ENCODE results near the gene UPP2.

The UPP2 gene

DNA sequence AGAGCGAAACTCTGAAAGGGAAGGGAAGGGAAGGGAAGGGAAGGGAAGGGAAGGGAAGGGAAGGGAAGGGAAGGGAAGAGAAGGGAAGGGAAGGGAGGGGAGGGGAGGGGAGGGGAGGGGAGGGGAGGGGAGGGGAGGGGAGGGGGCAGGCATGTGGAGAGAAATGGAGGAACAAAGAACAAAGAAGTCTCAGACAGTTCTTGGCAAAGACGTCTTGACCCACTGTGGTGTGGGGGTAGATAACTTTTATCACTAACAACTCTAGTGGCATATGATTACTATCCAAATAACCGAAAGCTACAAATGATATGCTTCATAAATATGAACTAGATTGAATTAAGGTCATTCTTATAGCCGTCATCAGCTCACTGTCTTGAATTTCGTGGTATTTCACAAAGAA, 3.2 kb downstream of the UPP2 start:
- DNase-seq (ENCODE audit: low read depth in 2 of 2): no peak

DNA sequence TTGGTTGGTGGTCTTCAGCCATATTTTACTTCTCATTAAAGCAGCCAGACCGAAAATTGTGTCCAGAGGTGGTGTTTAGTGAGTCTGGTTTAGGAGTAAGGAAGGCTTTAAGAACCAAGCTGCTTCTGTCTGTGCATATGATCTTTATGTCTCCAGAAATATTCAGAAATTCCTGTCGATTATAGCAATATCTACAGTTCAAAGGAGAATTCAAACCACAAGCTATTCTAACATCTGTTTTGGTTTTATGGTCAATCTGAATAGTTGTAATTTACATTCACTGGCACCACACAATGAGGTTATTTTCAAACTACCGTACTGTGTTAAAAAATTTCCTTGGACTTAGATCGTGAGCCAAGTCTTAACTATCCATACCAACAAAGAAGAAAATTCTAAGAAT, 11.3 kb downstream of the UPP2 start:
- no peak for DNase-seq (ENCODE audit: low read depth in 2 of 2)

- DNase-seq (ENCODE audit: low read depth in 2 of 2): no peak
These were observed 12.1 kb downstream of the UPP2 start for GRCh38 chr2:158113741-158114295.

- no peak for DNase-seq (ENCODE audit: low read depth in 2 of 2)
These were observed 12.8 kb downstream of the UPP2 start for GRCh38 chr2:158114516-158114915.

DNA sequence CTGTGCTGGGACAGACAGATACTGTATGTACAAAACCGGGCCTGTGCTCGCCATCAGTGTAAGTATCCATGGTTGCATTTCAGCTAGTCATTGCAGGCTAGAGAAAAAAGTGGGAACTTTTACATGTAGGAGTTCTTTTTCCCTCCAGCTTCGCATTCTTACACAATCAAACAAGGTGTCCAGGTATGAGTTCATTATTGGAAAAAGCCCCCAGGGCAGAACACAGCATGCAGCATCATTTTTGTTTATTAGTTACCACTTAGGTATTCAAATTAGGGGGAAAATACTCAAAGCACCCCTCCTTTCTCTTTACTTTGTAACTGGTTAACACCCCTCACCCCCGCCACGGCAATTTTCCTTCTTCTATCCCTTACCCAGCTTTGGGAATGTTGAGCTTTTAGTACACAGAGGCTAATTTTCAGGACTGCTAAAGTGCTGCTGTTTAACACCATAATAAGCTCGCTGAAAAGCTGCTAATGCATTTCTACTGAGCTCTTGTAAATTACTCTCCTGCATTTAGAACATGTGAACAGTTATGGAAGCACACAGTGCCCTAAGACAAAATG, 13.6 kb downstream of the UPP2 start:
- DNase-seq (ENCODE audit: low read depth in 2 of 2): no peak

DNA sequence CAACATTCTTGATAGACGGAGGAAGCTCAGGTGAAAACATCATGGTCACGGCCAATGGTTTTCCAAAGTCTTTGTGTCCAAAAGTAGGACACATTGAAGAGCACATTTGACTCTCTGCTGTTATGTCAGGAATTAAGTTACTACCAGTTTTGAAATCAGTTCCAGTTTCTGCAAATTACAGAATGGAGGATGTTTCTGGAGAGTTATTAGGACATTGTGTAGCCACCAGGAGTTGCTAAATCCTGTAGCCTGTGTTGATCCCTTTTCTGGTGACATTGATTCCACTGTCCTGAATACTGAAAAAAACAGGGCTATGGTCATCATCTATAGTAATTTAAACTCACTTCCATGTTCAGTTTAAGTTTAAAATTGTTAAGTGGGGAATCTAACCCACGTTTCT, 15.3 kb downstream of the UPP2 start:
- DNase-seq (ENCODE audit: low read depth in 2 of 2): no peak

GRCh38 chr2:158120102-158120501, 18.4 kb downstream of the UPP2 start:
- no peak for DNase-seq (ENCODE audit: low read depth in 2 of 2)

DNA sequence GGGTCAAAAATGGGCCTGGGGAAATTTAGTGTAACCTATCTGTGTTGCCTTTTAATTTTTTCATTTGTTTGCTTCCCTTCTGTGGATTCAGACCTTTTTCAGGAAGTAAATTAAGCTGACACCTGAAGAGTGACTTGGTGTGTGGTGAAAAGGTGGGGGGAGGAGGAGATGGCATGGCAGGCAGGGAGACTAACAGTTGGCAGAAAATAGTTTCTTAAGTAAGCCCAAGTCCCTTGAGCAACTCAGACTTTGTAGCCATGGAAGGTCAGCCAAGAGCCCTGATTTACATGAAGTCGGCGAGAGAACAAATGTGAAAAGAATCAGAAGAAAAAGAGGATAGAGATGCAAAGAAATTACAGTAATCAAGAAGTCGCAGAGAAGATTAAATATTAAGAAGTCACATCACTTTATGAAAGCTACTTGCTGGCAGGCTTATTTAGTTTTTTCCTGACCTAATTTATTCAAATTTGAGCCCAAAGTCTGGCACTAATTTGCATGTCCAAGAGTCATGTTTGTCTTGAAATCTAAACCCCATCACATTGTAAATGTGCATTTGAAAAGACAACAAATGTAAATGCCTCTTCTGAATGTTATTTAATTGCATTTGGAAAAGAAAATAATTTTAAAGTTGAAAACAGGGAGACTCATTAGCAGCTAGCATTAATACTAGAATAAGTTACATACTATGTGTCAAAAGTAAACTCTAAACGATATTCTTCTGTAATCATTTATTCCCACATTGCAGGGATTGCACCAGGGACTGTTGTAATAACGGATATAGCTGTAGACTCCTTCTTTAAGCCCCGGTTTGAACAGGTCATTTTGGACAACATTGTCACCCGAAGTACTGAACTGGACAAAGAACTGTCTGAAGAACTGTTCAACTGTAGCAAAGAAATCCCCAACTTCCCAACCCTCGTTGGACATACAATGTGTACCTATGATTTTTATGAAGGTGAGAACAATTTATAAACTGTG, 19.3 kb downstream of the UPP2 start:
- no peak for DNase-seq (ENCODE audit: low read depth in 2 of 2)

GRCh38 chr2:158124896-158125295, 23.2 kb downstream of the UPP2 start:
- no peak for DNase-seq (ENCODE audit: low read depth in 2 of 2)

- no peak for DNase-seq (ENCODE audit: low read depth in 2 of 2)
These were observed 24.3 kb downstream of the UPP2 start for GRCh38 chr2:158125756-158126498.

- DNase-seq (ENCODE audit: low read depth in 2 of 2): no peak
These were observed 25.7 kb downstream of the UPP2 start for GRCh38 chr2:158127380-158127804.

DNA sequence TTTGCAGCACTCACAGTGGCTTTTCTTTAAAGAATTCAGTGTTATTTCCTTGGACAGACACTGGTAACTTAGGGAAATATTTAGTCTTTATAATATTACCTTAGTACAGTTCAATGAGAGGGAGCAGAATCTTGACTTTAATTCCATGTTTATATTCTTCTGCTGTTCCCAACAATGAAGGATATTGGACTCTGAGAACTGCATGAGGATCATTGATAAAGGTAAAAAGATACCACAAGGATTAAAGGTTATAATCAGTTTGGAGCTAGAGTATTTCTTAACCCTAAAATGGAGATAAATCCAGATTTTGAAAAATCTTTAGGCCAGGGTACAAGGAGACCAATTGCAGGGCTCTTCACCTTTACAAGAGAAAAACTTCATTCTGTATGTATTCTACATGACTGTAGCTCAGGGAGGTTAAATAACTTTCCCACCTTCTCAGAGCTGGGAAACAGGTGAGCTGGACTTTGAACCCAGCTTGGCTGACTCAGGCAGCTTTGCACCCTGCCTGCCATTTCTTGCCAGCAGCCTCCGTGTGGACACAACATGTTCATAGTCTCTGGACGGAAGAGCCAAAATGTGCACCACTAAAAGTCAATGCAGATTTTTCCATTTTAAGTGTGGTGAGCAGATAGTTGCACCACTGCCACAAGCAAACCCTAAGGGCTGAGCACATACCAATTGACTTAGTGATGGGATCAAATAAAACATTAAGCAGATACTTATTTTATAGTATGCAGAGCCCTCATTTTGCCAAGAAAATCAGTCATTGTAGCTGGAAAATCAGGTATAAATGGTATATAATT, 26.7 kb downstream of the UPP2 start:
- no peak for DNase-seq (ENCODE audit: low read depth in 2 of 2)

GRCh38 chr2:158129037-158129436, 27.4 kb downstream of the UPP2 start:
- no peak for DNase-seq (ENCODE audit: low read depth in 2 of 2)

DNA sequence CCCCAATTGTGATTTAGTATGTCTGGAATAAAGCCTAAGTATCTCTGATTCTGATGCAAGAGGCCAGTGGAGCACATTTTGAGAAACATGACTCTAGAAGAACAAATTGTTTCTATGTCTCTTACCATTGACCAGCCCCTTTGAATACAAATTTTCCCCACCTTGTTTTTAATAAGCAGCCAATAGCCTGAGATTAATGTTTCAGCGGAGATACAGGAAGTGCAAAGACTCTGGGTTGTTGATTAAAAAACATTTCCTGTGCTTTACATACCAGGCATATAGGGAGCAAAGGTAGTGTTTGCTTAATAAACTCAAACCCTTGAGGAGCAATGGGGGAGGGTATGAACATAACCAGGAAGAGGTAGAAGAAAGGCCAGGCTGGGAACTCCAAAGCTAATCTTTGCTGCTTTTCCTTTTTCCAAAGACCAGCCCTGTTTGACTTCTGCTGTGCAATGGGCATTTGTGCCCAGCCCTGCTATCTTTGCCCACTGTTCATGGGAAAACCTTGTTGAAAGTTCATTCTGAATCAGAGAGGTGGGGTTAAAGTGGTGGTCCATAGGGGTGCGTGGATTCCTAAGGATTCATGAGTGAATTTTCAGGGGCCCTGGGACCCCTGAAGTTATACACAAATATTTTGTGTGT, 29.3 kb downstream of the UPP2 start:
- no peak for DNase-seq (ENCODE audit: low read depth in 2 of 2)

GRCh38 chr2:158131483-158131912, 29.8 kb downstream of the UPP2 start:
- no peak for DNase-seq (ENCODE audit: low read depth in 2 of 2)

DNA sequence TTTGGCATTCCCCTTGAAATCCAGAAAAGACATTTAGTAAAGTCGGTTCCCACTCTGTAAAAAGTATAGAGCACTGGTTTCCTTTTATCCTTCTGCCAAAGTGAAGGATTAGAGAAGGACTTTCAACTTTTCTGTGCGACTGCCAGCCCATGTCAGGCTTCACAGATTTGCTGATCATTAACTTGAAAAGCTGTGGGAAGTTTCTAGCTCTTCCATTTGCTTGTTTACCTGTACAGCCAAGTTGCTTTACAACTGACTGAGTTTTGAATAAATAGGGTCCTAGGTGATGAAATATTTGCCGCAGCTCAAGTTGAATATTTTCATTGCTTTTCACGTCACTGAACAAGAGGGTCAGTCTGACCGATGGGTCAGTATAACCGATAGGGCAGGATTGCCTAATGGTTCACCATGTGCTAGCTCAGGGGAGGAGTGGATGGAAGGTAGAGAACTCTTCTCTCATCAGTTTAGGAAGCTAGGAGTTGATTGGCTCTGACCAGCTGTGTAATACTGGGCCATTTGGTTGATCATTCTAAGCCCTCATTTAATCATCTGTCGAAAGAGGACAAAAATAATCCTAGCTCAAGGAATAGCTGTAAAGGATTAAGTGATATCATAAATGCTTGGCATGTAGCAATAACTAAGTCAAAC, 30.4 kb downstream of the UPP2 start:
- no peak for DNase-seq (ENCODE audit: low read depth in 2 of 2)

- DNase-seq (ENCODE audit: low read depth in 2 of 2): no peak
These were observed 32.4 kb downstream of the UPP2 start for GRCh38 chr2:158134055-158134454.

GRCh38 chr2:158134655-158135054, 33.0 kb downstream of the UPP2 start:
- DNase-seq (ENCODE audit: low read depth in 2 of 2): no peak

GRCh38 chr2:158135096-158135495, 33.4 kb downstream of the UPP2 start:
- no peak for DNase-seq (ENCODE audit: low read depth in 2 of 2)

DNA sequence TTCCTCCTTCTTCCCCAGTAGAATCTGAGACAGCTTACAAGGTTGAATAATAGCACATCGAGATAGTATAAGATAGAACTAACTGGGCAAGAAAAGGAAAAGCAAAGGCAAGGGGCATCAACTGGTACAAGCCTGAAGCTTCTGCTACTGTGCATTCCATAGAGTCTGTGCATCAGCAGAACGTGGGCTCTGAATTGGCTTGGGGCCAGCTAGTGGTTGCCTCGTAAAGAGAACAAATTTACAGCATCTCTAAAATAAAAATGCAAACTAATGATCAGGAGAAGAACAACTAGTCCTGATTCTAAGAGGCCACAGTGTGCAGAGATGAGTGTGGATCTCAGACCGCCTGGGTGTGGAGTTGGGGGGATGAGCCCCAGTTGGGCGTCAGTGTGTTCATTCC, 36.6 kb downstream of the UPP2 start:
- no peak for DNase-seq (ENCODE audit: low read depth in 2 of 2)
